IMR-90 (cell line): Measurements from ENCODE around the gene SLAMF1. TPM values are rescaled to one million over a fixed set of nuclear protein-coding genes. Genes with fewer than 3 reads are reported as not detected.

Experiments
- ATAC-seq: fragments of 200-7000 bp; cut with Tn5 transposase; 2 replicates; pipeline ENCODE4 v1.9.1; 2020; ENCODE audit warnings: low read depth, mild to moderate bottlenecking, moderate library complexity
- BruUV-seq: library from RNA; stranded (reverse); fragments of 400-500 nt; replicated peaks from 2 replicates; lab custom pipeline; 2021; lab: Mats Ljungman, UMichigan
- CTCF ChIA-PET: fragments of 300-600 bp; formaldehyde crosslinking; extraction: SDS; loops from one replicate; lab custom pipeline; 2021; ENCODE audit warnings: antibody characterized with exemption; lab: Yijun Ruan, JAX
- POLR2A ChIA-PET: fragments of 300-600 bp; sonication (Branson Sonifier 250); formaldehyde crosslinking; loops from one replicate; lab custom pipeline; 2022; ENCODE audit warnings: antibody characterized with exemption; ENCODE audit not compliant: unreplicated experiment; lab: Charles Lee
- DNase-seq: peaks from one replicate; pipeline ENCODE4 v3.0.0; 2013
- H2AFZ ChIP-seq: replicated peaks from 2 replicates; pipeline ENCODE3; 2013; ENCODE audit warnings: low read length, mild to moderate bottlenecking; ENCODE audit not compliant: poor library complexity
- H2AK5ac ChIP-seq: 2 replicates; pipeline ENCODE4 v1.6.1; 2013; ENCODE audit warnings: low read depth, low read length, inconsistent platforms
- H2AK9ac ChIP-seq: replicated peaks from 2 replicates; pipeline ENCODE3; 2013; ENCODE audit warnings: mild to moderate bottlenecking, low read depth, low read length, moderate library complexity; ENCODE audit not compliant: poor library complexity
- H2BK120ac ChIP-seq: 2 replicates; pipeline ENCODE4 v1.6.1; 2013; ENCODE audit warnings: low read depth, low read length, inconsistent platforms
- H2BK15ac ChIP-seq: 3 replicates; pipeline ENCODE4 v1.6.1; 2013; ENCODE audit warnings: low read depth, low read length, inconsistent platforms
- H2BK20ac ChIP-seq: 2 replicates; pipeline ENCODE4 v1.6.1; 2013; ENCODE audit warnings: low read depth, mild to moderate bottlenecking, inconsistent platforms, low read length, moderate library complexity
- H2BK5ac ChIP-seq: 2 replicates; pipeline ENCODE4 v1.6.1; 2013; ENCODE audit warnings: mild to moderate bottlenecking, low read depth, low read length, inconsistent platforms; ENCODE audit not compliant: poor library complexity, severe bottlenecking
- H3K14ac ChIP-seq: replicated peaks from 2 replicates; pipeline ENCODE4 v1.6.1; 2013; ENCODE audit warnings: low read depth, low read length, inconsistent platforms
- H3K18ac ChIP-seq: 2 replicates; pipeline ENCODE4 v1.6.1; 2013; ENCODE audit warnings: low read depth, low read length, control low read depth
- H3K23ac ChIP-seq: 2 replicates; pipeline ENCODE4 v1.6.1; 2013; ENCODE audit warnings: low read depth, low read length, inconsistent platforms
- H3K27ac ChIP-seq: 2 replicates; pipeline ENCODE4 v1.5.1; 2013; ENCODE audit warnings: mild to moderate bottlenecking, control low read depth, low read length; ENCODE audit not compliant: insufficient read depth
- H3K27me3 ChIP-seq: 2 replicates; pipeline ENCODE4 v1.6.1; 2013; ENCODE audit warnings: low read length; ENCODE audit not compliant: control insufficient read depth, insufficient read depth
- H3K36me3 ChIP-seq: 2 replicates; pipeline ENCODE4 v1.6.1; 2013; ENCODE audit warnings: low read length, mixed read lengths; ENCODE audit not compliant: control insufficient read depth, insufficient read depth
- H3K4ac ChIP-seq: 2 replicates; pipeline ENCODE4 v1.6.1; 2013; ENCODE audit warnings: low read depth, low read length, inconsistent platforms
- H3K4me1 ChIP-seq: 2 replicates; pipeline ENCODE4 v1.6.1; 2013; ENCODE audit warnings: low read length, mixed read lengths; ENCODE audit not compliant: control insufficient read depth, insufficient read depth
- H3K4me2 ChIP-seq: 2 replicates; pipeline ENCODE4 v1.6.1; 2013; ENCODE audit warnings: low read depth, mild to moderate bottlenecking, control low read depth, low read length, moderate library complexity
- H3K4me3 ChIP-seq: 2 replicates; pipeline ENCODE4 v1.5.1; 2013; ENCODE audit warnings: low read depth, mild to moderate bottlenecking, control low read depth, low read length, moderate library complexity; ENCODE audit not compliant: insufficient read depth
- H3K56ac ChIP-seq: 2 replicates; pipeline ENCODE4 v1.6.1; 2013; ENCODE audit warnings: low read length, inconsistent platforms; ENCODE audit not compliant: insufficient read depth; ENCODE audit errors: extremely low read depth
- H3K79me1 ChIP-seq, 2 experiments: 2 replicates each; pipeline ENCODE4 v1.6.1; 2013; ENCODE audit warnings: low read length in 2 of 2, inconsistent platforms in 1 of 2, low read depth in 1 of 2
- H3K9ac ChIP-seq: 2 replicates; pipeline ENCODE4 v1.6.1; 2013; ENCODE audit warnings: low read depth, low read length, control low read depth
- H3K9me1 ChIP-seq: 2 replicates; pipeline ENCODE4 v1.6.1; 2013; ENCODE audit warnings: low read length, inconsistent platforms; ENCODE audit not compliant: insufficient read depth
- H3K9me3 ChIP-seq: 2 replicates; pipeline ENCODE4 v1.6.1; 2013; ENCODE audit warnings: low read length; ENCODE audit not compliant: control insufficient read depth, insufficient read depth
- H4K20me1 ChIP-seq: 2 replicates; pipeline ENCODE4 v1.6.1; 2013; ENCODE audit warnings: low read length, inconsistent platforms; ENCODE audit not compliant: insufficient read depth
- H4K5ac ChIP-seq: 2 replicates; pipeline ENCODE4 v1.6.1; 2013; ENCODE audit warnings: mild to moderate bottlenecking, low read depth, low read length, control low read depth
- H4K8ac ChIP-seq, 2 experiments: 2 replicates each; pipeline ENCODE4 v1.6.1; 2013; ENCODE audit warnings: low read depth in 2 of 2, low read length in 2 of 2, control low read depth in 1 of 2, inconsistent platforms in 1 of 2
- H4K91ac ChIP-seq: 2 replicates; pipeline ENCODE4 v1.6.1; 2013; ENCODE audit warnings: low read depth, low read length, inconsistent platforms; ENCODE audit not compliant: insufficient read depth
- BHLHE40 ChIP-seq: fragments of 150-350 bp; IDR thresholded peaks from 2 replicates; pipeline ENCODE4 v1.6.1; 2016; ENCODE audit warnings: mild to moderate bottlenecking, low read depth, low read length
- CEBPB ChIP-seq: IDR thresholded peaks from 2 replicates; pipeline ENCODE4 v1.6.1; 2012; ENCODE audit warnings: low read depth, low read length, improper control_type of control experiment
- CHD1 ChIP-seq: IDR thresholded peaks from 2 replicates; pipeline ENCODE4 v1.6.1; 2012; ENCODE audit warnings: low read depth, low read length, improper control_type of control experiment
- CTCF ChIP-seq: conservative IDR thresholded peaks from 2 replicates; pipeline ENCODE4 v1.5.1; 2012; ENCODE audit warnings: mild to moderate bottlenecking, low read depth, low read length, improper control_type of control experiment
- ELK1 ChIP-seq: fragments of 150-350 bp; IDR thresholded peaks from 2 replicates; pipeline ENCODE4 v1.6.1; 2016; ENCODE audit warnings: low read depth, mild to moderate bottlenecking, low read length, moderate library complexity, borderline replicate concordance
- FOS ChIP-seq: fragments of 150-350 bp; IDR thresholded peaks from 2 replicates; pipeline ENCODE4 v1.6.1; 2016; ENCODE audit warnings: low read depth, low read length
- MAFK ChIP-seq: IDR thresholded peaks from 2 replicates; pipeline ENCODE4 v1.6.1; 2012; ENCODE audit warnings: low read depth, low read length, improper control_type of control experiment
- MAZ ChIP-seq: IDR thresholded peaks from 2 replicates; pipeline ENCODE4 v1.6.1; 2012; ENCODE audit warnings: low read depth, mild to moderate bottlenecking, low read length, improper control_type of control experiment, moderate library complexity, borderline replicate concordance
- MXI1 ChIP-seq: IDR thresholded peaks from 2 replicates; pipeline ENCODE4 v1.6.1; 2012; ENCODE audit warnings: low read depth, mild to moderate bottlenecking, low read length, moderate library complexity, borderline replicate concordance
- NFE2L2 ChIP-seq: fragments of 150-350 bp; IDR thresholded peaks from 2 replicates; pipeline ENCODE4 v1.6.1; 2016; ENCODE audit warnings: low read depth, mild to moderate bottlenecking, low read length
- POLR2A ChIP-seq: IDR thresholded peaks from 2 replicates; pipeline ENCODE4 v1.6.1; 2012; ENCODE audit warnings: mild to moderate bottlenecking, low read depth, low read length
- RAD21 ChIP-seq: IDR thresholded peaks from 2 replicates; pipeline ENCODE4 v1.6.1; 2012; ENCODE audit warnings: low read length, improper control_type of control experiment
- RCOR1 ChIP-seq: IDR thresholded peaks from 2 replicates; pipeline ENCODE4 v1.6.1; 2012; ENCODE audit warnings: mild to moderate bottlenecking, low read length, improper control_type of control experiment; ENCODE audit not compliant: insufficient replicate concordance
- RFX5 ChIP-seq: IDR thresholded peaks from 2 replicates; pipeline ENCODE4 v1.8.0; 2012; ENCODE audit warnings: low read depth, mild to moderate bottlenecking, low read length, moderate library complexity
- SMC3 ChIP-seq: fragments of 150-350 bp; IDR thresholded peaks from 2 replicates; pipeline ENCODE4 v1.6.1; 2016; ENCODE audit warnings: low read depth, mild to moderate bottlenecking, antibody characterized with exemption, low read length, moderate library complexity
- USF2 ChIP-seq: fragments of 150-350 bp; IDR thresholded peaks from 2 replicates; pipeline ENCODE4 v1.6.1; 2017; ENCODE audit warnings: mild to moderate bottlenecking, antibody characterized with exemption, low read length, low read depth
- WGBS, 2 experiments: methylation state at CpG; one replicate each; pipeline versions ENCODE4 v1.1.5 to v1.1.7; 2013; ENCODE audit warnings: missing lambda C conversion rate in 2 of 2; ENCODE audit not compliant: insufficient read length in 1 of 2; ENCODE audit errors: extremely low coverage in 2 of 2; 5-methylcytosine and 5-hydroxymethylcytosine counted together
- dilution Hi-C: fragments of 300-500 bp; cut with HindIII; formaldehyde crosslinking; loops from one replicate; pipeline ENCODE4 v1.14.3; 2018; ENCODE audit warnings: low sequenced_read_pairs; ENCODE audit not compliant: unreplicated experiment
- in situ Hi-C: fragments of 300-500 bp; cut with MboI; formaldehyde crosslinking; loops from 3 replicates; pipeline ENCODE4 v1.14.3; 2019; ENCODE audit warnings: low sequenced_read_pairs, inconsistent platforms, mixed read lengths
- intact Hi-C: fragments of 100-400 bp; cut with micrococcal nuclease; formaldehyde crosslinking; loops from 2 replicates; pipeline ENCODE4 v1.10.0; 2022
- polyA plus RNA-seq, 3 experiments: library from polyadenylated mRNA; depleted of rRNA; stranded (reverse); fragments of >200 nt; gene quantifications; 2 replicates each; pipeline ENCODE4 v1.2.3, GENCODE V29; 2012; ENCODE audit warnings: low replicate concordance in 1 of 3
- total RNA-seq: library from RNA; depleted of rRNA; stranded (reverse); fragments of >200 nt; gene quantifications from 2 replicates; pipeline ENCODE4 v1.2.3, GENCODE V29; 2012

The SLAMF1 gene
- total and polyA plus RNA-seq, 2 of the 4 experiments (the other 2 are of a cell fraction) = not detected

GRCh38 chr1:160624464-160624863 is 22.4 kb downstream of the SLAMF1 start:
- no peak for ATAC-seq
- intact Hi-C loops = no loop called here
- no peak overlapping the region for H3K4ac ChIP-seq
- no peak overlapping the region for H2BK5ac ChIP-seq
- no CpG with 5 or more reads among the region's 3 CpGs for WGBS, 2 experiments
- no peak overlapping the region for H2AK9ac ChIP-seq
- no peak overlapping the region for H2AK5ac ChIP-seq
- H2BK15ac ChIP-seq = no peak overlapping the region
- H3K36me3 ChIP-seq = no peaks in the 10 kb centered on the region
- no peak for DNase-seq
- H3K27me3 ChIP-seq = no peaks in the 10 kb centered on the region
- no peak overlapping the region for H3K4me2 ChIP-seq
- no peak overlapping the region for H3K56ac ChIP-seq
- dilution Hi-C loops = no loop called here
- in situ Hi-C loops = loop anchor here (25.0 kb wide), 1 partner anchor 437 kb away; the partner anchor contains the start of gene CASQ1
- no peak overlapping the region for H2AFZ ChIP-seq
- H4K91ac ChIP-seq = no peak overlapping the region
- H3K9me3 ChIP-seq = no peaks in the 10 kb centered on the region
- no peak overlapping the region for H2BK20ac ChIP-seq
- BruUV-seq = no TSS peak
- H4K5ac ChIP-seq = no peak overlapping the region
- TF ChIP-seq NFE2L2 = no peak
- TF ChIP-seq BHLHE40 = no peak
- no peak for TF ChIP-seq RFX5
- TF ChIP-seq CEBPB = no peak
- TF ChIP-seq RAD21 = no peak
- no peak for TF ChIP-seq POLR2A
- TF ChIP-seq MAZ = no peak
- TF ChIP-seq USF2 = no peak
- no peak for TF ChIP-seq ELK1
- TF ChIP-seq RCOR1 = no peak
- no peak for TF ChIP-seq CTCF
- no peak for TF ChIP-seq SMC3
- no peak for TF ChIP-seq FOS
- no peak for TF ChIP-seq MXI1
- no peak for TF ChIP-seq MAFK
- no peak for TF ChIP-seq CHD1
- H4K8ac ChIP-seq = no peak overlapping the region
- no peak overlapping the region for H3K4me3 ChIP-seq
- no peak overlapping the region for H3K18ac ChIP-seq
- H3K27ac ChIP-seq = no peak overlapping the region
- CTCF ChIA-PET = no interaction called here
- no peaks in the 10 kb centered on the region for H3K79me1 ChIP-seq
- no peak overlapping the region for H2BK120ac ChIP-seq
- H3K9me1 ChIP-seq = no peaks in the 10 kb centered on the region
- H3K9ac ChIP-seq = no peak overlapping the region
- no peaks in the 10 kb centered on the region for H4K20me1 ChIP-seq
- no peak overlapping the region for H3K14ac ChIP-seq
- POLR2A ChIA-PET = no interaction called here
- H3K23ac ChIP-seq = no peak overlapping the region
- H3K4me1 ChIP-seq = no peaks in the 10 kb centered on the region
